Neuronal stem cell (in vitro differentiated cells): ENCODE results near the gene RAB11FIP4.

Source experiments
- DNase-seq: peaks from one replicate; pipeline ENCODE4 v3.0.0-alpha.2; 2013; ENCODE audit warnings: low spot score
- H2AFZ ChIP-seq: one replicate; pipeline ENCODE4 v1.6.1; 2013; ENCODE audit warnings: mild to moderate bottlenecking, low read length, inconsistent platforms
- H2AK5ac ChIP-seq: 2 replicates; pipeline ENCODE4 v1.6.1; 2013; ENCODE audit warnings: low read depth, mild to moderate bottlenecking, inconsistent platforms, low read length, moderate library complexity, mixed read lengths
- H2BK120ac ChIP-seq: 2 replicates; pipeline ENCODE4 v1.6.1; 2013; ENCODE audit warnings: low read depth, mild to moderate bottlenecking, inconsistent platforms, low read length, moderate library complexity, mixed read lengths
- H2BK12ac ChIP-seq: one replicate; pipeline ENCODE4 v1.6.1; 2013; ENCODE audit warnings: low read length, inconsistent platforms
- H2BK15ac ChIP-seq: 2 replicates; pipeline ENCODE4 v1.6.1; 2013; ENCODE audit warnings: mild to moderate bottlenecking, low read length, inconsistent platforms, mixed read lengths
- H2BK5ac ChIP-seq: one replicate; pipeline ENCODE4 v1.6.1; 2013; ENCODE audit warnings: inconsistent platforms, mild to moderate bottlenecking, low read length, moderate library complexity
- H3K14ac ChIP-seq: one replicate; pipeline ENCODE4 v1.6.1; 2013; ENCODE audit warnings: low read length, inconsistent platforms
- H3K18ac ChIP-seq: 2 replicates; pipeline ENCODE4 v1.6.1; 2013; ENCODE audit warnings: low read length, inconsistent platforms
- H3K23ac ChIP-seq: 2 replicates; pipeline ENCODE4 v1.6.1; 2013; ENCODE audit warnings: low read depth, mild to moderate bottlenecking, mixed read lengths, low read length, inconsistent platforms; ENCODE audit not compliant: poor library complexity
- H3K27ac ChIP-seq: replicated peaks from 3 replicates; pipeline ENCODE4 v1.5.1; 2013; ENCODE audit warnings: low read length, inconsistent platforms
- H3K27me3 ChIP-seq, 3 experiments: 2 replicates each; pipeline ENCODE4 v1.6.1; 2013; ENCODE audit warnings: low read length in 3 of 3, mild to moderate bottlenecking in 2 of 3, inconsistent platforms in 1 of 3, low read depth in 1 of 3, mixed read lengths in 1 of 3, moderate library complexity in 1 of 3; ENCODE audit not compliant: control insufficient read depth in 3 of 3, insufficient read depth in 3 of 3
- H3K36me3 ChIP-seq, 2 donors: replicated peaks in 1 of 2; 2 replicates each; pipeline ENCODE4 v1.6.1; 2013; ENCODE audit warnings: low read length in 2 of 2; ENCODE audit not compliant: control insufficient read depth in 2 of 2, insufficient read depth in 2 of 2
- H3K4ac ChIP-seq: 2 replicates; pipeline ENCODE4 v1.6.1; 2013; ENCODE audit warnings: inconsistent platforms, mild to moderate bottlenecking, low read length, moderate library complexity
- H3K4me1 ChIP-seq, 2 donors: 1 replicate in 1 of 2; 2 replicates in 1 of 2; pipeline ENCODE4 v1.6.1; 2013; ENCODE audit warnings: low read length in 2 of 2, low read depth in 1 of 2; ENCODE audit not compliant: control insufficient read depth in 2 of 2, insufficient read depth in 1 of 2
- H3K4me2 ChIP-seq: one replicate; pipeline ENCODE4 v1.6.1; 2013; ENCODE audit warnings: mild to moderate bottlenecking, low read length, inconsistent platforms; ENCODE audit not compliant: insufficient read depth, poor library complexity, severe bottlenecking
- H3K4me3 ChIP-seq, 2 donors: 2 replicates each; pipeline ENCODE4 v1.5.1; 2013; ENCODE audit warnings: low read length in 2 of 2, mild to moderate bottlenecking in 2 of 2, inconsistent platforms in 1 of 2, moderate library complexity in 1 of 2
- H3K79me1 ChIP-seq: one replicate; pipeline ENCODE4 v1.6.1; 2013; ENCODE audit warnings: low read depth, mild to moderate bottlenecking, inconsistent platforms, low read length, moderate library complexity
- H3K9ac ChIP-seq: one replicate; pipeline ENCODE4 v1.6.1; 2013; ENCODE audit warnings: mild to moderate bottlenecking, low read depth, low read length, inconsistent platforms; ENCODE audit not compliant: poor library complexity
- H3K9me3 ChIP-seq, 2 donors: replicated peaks in 1 of 2; 2 replicates each; pipeline versions ENCODE3 to v1.6.1; 2013; ENCODE audit warnings: low read length in 2 of 2, mild to moderate bottlenecking in 2 of 2, inconsistent platforms in 1 of 2, low read depth in 1 of 2, mixed read lengths in 1 of 2, moderate library complexity in 1 of 2; ENCODE audit not compliant: control insufficient read depth in 2 of 2, insufficient read depth in 1 of 2
- H4K8ac ChIP-seq: one replicate; pipeline ENCODE4 v1.6.1; 2013; ENCODE audit warnings: low read depth, mild to moderate bottlenecking, inconsistent platforms, low read length, moderate library complexity
- H4K91ac ChIP-seq: one replicate; pipeline ENCODE4 v1.6.1; 2013; ENCODE audit warnings: low read length, low read depth, mild to moderate bottlenecking, inconsistent platforms; ENCODE audit not compliant: poor library complexity
- WGBS, 2 donors: extraction: QIAGEN DNeasy Blood & Tissue Kit; methylation state at CpG; one replicate each; pipeline ENCODE4 v1.1.7; 2013; ENCODE audit warnings: missing lambda C conversion rate in 2 of 2, mixed read lengths in 1 of 2; ENCODE audit not compliant: insufficient read length in 2 of 2, insufficient replicate concordance in 1 of 2; ENCODE audit errors: extremely low coverage in 2 of 2; 5-methylcytosine and 5-hydroxymethylcytosine counted together

The RAB11FIP4 gene

GRCh38 chr17:31374503-31374902 lies 17.0 kb upstream of the RAB11FIP4 start:
- Histone ChIP-seq H2BK120ac (no peak overlapping the region), H2BK15ac (no peak overlapping the region), H3K4me1 (peaks cover 0 to 2% of the 10 kb centered on the region in 2 donors), H2AK5ac (no peak overlapping the region), H3K23ac (no peak overlapping the region), H4K8ac (no peak overlapping the region), H3K4ac (no peak overlapping the region), H3K27ac (no peak overlapping the region), H2BK5ac (no peak overlapping the region), H3K79me1 (no peaks in the 10 kb centered on the region), H3K14ac (no peak overlapping the region), H3K4me2 (no peak overlapping the region), H2BK12ac (no peak overlapping the region), H3K9me3 (no peaks in the 10 kb centered on the region), H3K18ac (no peak overlapping the region), H3K4me3 (no peak overlapping the region), H2AFZ (no peak overlapping the region), H3K27me3 (no peaks in the 10 kb centered on the region), H3K36me3 (peaks cover 7 to 86% of the 10 kb centered on the region in 2 donors), H3K9ac (no peak overlapping the region), H4K91ac (no peak overlapping the region)
- no peak for DNase-seq
- WGBS, 2 donors, result no CpG with 5 or more reads among the region's 2 CpGs

GRCh38 chr17:31378638-31379037 lies 12.8 kb upstream of the RAB11FIP4 start:
- peaks cover 7 to 64% of the 10 kb centered on the region in 2 donors for H3K36me3 ChIP-seq
- no peak overlapping the region for H3K4ac ChIP-seq
- no peak overlapping the region for H3K14ac ChIP-seq
- no peaks in the 10 kb centered on the region for H3K27me3 ChIP-seq
- no peak overlapping the region for H2AK5ac ChIP-seq
- no peak overlapping the region for H2BK15ac ChIP-seq
- no peaks in the 10 kb centered on the region for H3K9me3 ChIP-seq
- H3K18ac ChIP-seq, result no peak overlapping the region
- no peak overlapping the region for H3K9ac ChIP-seq
- no peak overlapping the region for H3K27ac ChIP-seq
- H3K23ac ChIP-seq, result no peak overlapping the region
- H2AFZ ChIP-seq, result no peak overlapping the region
- no peak overlapping the region for H2BK5ac ChIP-seq
- H3K4me2 ChIP-seq, result no peak overlapping the region
- H4K8ac ChIP-seq, result no peak overlapping the region
- H3K4me3 ChIP-seq, result no peak overlapping the region
- H2BK12ac ChIP-seq, result no peak overlapping the region
- H3K4me1 ChIP-seq, result peaks cover 0 to 2% of the 10 kb centered on the region in 2 donors
- H3K79me1 ChIP-seq, result peaks cover 1% of the 10 kb centered on the region
- no peak overlapping the region for H2BK120ac ChIP-seq
- no peak overlapping the region for H4K91ac ChIP-seq
- DNase-seq, result no peak

GRCh38 chr17:31379597-31380205 lies 11.8 kb upstream of the RAB11FIP4 start:
- Histone ChIP-seq H3K4me3 (no peak overlapping the region), H3K23ac (no peak overlapping the region), H2AFZ (no peak overlapping the region), H2AK5ac (no peak overlapping the region), H3K4ac (no peak overlapping the region), H3K18ac (no peak overlapping the region), H4K8ac (no peak overlapping the region), H3K79me1 (peaks cover 1% of the 10 kb centered on the region), H3K9me3 (no peaks in the 10 kb centered on the region), H2BK5ac (no peak overlapping the region), H3K4me2 (no peak overlapping the region), H3K27ac (no peak overlapping the region), H2BK12ac (no peak overlapping the region), H3K4me1 (peaks cover 0 to 2% of the 10 kb centered on the region in 2 donors), H2BK15ac (no peak overlapping the region), H3K14ac (no peak overlapping the region), H3K9ac (no peak overlapping the region), H3K36me3 (peaks cover 2 to 53% of the 10 kb centered on the region in 2 donors), H2BK120ac (no peak overlapping the region), H3K27me3 (no peaks in the 10 kb centered on the region), H4K91ac (no peak overlapping the region)
- no CpG with 5 or more reads among the region's 1 CpG for WGBS, 2 donors
- DNase-seq, result no peak

GRCh38 chr17:31381165-31381668 lies 10.3 kb upstream of the RAB11FIP4 start:
- Histone ChIP-seq H3K9ac (no peak overlapping the region), H3K4me1 (peaks cover 0 to 2% of the 10 kb centered on the region in 2 donors)

More at GRCh38 chr17:31381165-31381668, 10.3 kb upstream of the RAB11FIP4 start:
- Histone ChIP-seq H3K79me1 (peaks cover 1% of the 10 kb centered on the region), H3K4me3 (no peak overlapping the region), H3K4ac (no peak overlapping the region), H2AK5ac (no peak overlapping the region), H3K36me3 (peaks cover 2 to 38% of the 10 kb centered on the region in 2 donors), H4K8ac (no peak overlapping the region), H3K27ac (no peak overlapping the region), H3K14ac (no peak overlapping the region), H4K91ac (no peak overlapping the region), H2AFZ (no peak overlapping the region), H2BK120ac (no peak overlapping the region), H3K4me2 (no peak overlapping the region), H3K27me3 (no peaks in the 10 kb centered on the region), H3K18ac (no peak overlapping the region), H3K9me3 (no peaks in the 10 kb centered on the region), H2BK12ac (no peak overlapping the region), H2BK5ac (no peak overlapping the region), H2BK15ac (no peak overlapping the region), H3K23ac (no peak overlapping the region)
- DNase-seq, result no peak
